Measurements from ENCODE around the gene TCIRG1.
"Not testable (repeated sequence)": the region's sequence is repeated elsewhere in the genome, so short reads cannot be mapped to it uniquely, and the experiment has no call there.

DNA sequence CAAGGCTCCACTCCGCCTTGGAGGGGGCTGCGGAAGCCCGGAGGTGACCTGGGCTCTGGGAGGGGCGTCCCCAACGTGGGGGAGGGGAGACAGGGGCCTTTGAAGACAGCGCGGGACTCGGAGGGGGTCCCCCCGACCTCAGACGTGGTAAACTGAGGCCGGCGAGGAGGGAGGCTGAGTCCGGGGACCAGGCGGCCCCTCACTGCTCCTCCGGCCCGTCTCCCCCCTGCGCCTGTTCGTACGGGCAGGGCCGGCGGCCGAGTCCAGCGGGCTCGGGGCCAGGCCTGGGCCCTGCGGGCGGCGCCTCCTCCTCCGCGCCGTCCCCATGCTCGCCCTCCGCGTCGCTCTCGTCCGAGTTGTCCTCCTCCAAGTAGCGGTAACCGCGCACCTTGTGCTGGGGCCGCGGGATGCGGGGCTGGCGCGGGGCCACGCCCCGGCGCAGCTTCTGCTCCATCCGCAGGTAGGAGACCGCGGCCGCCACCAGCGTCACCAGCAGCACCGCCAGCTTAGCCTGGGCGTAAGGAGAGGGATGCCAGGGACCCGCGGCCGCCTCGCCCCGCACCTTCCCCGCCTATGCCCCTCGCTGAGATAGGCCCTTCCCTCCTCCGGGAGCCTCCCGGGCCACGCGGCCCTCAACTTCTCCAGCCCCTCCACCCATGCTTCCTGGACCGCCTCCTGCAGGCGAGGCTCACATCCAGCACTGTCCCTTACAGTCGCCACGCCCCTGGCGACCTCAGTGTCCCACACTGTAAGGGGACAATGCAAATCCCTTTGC lies 47.3 kb upstream of the TCIRG1 start:
- not testable (repeated sequence) for TF ChIP-seq POLR2A (IDR thresholded peaks at IDR 0.05)
- TF ChIP-seq, protein P1, sequence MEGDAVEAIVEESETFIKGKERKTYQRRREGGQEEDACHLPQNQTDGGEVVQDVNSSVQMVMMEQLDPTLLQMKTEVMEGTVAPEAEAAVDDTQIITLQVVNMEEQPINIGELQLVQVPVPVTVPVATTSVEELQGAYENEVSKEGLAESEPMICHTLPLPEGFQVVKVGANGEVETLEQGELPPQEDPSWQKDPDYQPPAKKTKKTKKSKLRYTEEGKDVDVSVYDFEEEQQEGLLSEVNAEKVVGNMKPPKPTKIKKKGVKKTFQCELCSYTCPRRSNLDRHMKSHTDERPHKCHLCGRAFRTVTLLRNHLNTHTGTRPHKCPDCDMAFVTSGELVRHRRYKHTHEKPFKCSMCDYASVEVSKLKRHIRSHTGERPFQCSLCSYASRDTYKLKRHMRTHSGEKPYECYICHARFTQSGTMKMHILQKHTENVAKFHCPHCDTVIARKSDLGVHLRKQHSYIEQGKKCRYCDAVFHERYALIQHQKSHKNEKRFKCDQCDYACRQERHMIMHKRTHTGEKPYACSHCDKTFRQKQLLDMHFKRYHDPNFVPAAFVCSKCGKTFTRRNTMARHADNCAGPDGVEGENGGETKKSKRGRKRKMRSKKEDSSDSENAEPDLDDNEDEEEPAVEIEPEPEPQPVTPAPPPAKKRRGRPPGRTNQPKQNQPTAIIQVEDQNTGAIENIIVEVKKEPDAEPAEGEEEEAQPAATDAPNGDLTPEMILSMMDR (IDR thresholded peaks at IDR 0.05): not testable (repeated sequence)

Data from lower leg skin (tissue), 3 donors.